K562 (cell line): Measurements from ENCODE around the gene PRR16. TPM values are rescaled to one million over a fixed set of nuclear protein-coding genes. Genes with fewer than 3 reads are reported as not detected.

ENCODE experiments used
- ATAC-seq: fragments of 200-7000 bp; cut with Tn5 transposase; 3 replicates; pipeline ENCODE4 v1.9.1; 2020; ENCODE audit warnings: moderate library complexity
- BruUV-seq: library from RNA; stranded (reverse); fragments of 400-500 nt; replicated peaks from 2 replicates; lab custom pipeline; 2021; lab: Mats Ljungman, UMichigan
- CTCF ChIA-PET: fragments of 300-600 bp; formaldehyde crosslinking; extraction: SDS; loops from one replicate; lab custom pipeline; 2021; ENCODE audit warnings: low intra/inter-chr PET ratio; lab: Yijun Ruan, JAX
- POLR2A ChIA-PET: fragments of 300-600, 350-650 bp; sonication (Branson Sonifier 250); formaldehyde crosslinking; extraction: SDS; loops from one replicate; lab custom pipeline; 2021; ENCODE audit warnings: antibody characterized with exemption, inconsistent platforms; lab: Yijun Ruan, JAX
- DNase-seq, 4 experiments: peaks; one replicate each; pipeline versions ENCODE4 v3.0.0 to v3.0.0-alpha.2; 2011 to 2018; ENCODE audit warnings: low spot score in 3 of 4, mixed read lengths in 3 of 4; ENCODE audit errors: extremely low read depth in 1 of 4
- FAIRE-seq: peaks from 2 replicates; lab custom pipeline; 2011; peaks lifted over from hg19 to GRCh38; lab: Jason Lieb, UNC
- H2AFZ ChIP-seq: 2 replicates; pipeline ENCODE4 v1.6.0; 2011; ENCODE audit warnings: low read depth, low read length, control low read depth, inconsistent platforms
- H3K27ac ChIP-seq: fragments of 200-600 bp; 3 replicates; pipeline ENCODE4 v1.8.0; 2011; ENCODE audit warnings: low read depth, mild to moderate bottlenecking, control low read depth, inconsistent platforms, low read length, moderate library complexity, mixed read lengths; ENCODE audit errors: extremely low read depth
- H3K27me3 ChIP-seq, 2 experiments: fragments of 300-600 bp in 1 of 2; 2 replicates in 1 of 2; 3 replicates in 1 of 2; pipeline versions ENCODE4 v1.6.0 to v1.8.0; 2011; ENCODE audit warnings: inconsistent platforms in 2 of 2, low read length in 2 of 2, mild to moderate bottlenecking in 1 of 2, mixed read lengths in 1 of 2, moderate library complexity in 1 of 2; ENCODE audit not compliant: control insufficient read depth in 2 of 2, insufficient read depth in 2 of 2
- H3K36me3 ChIP-seq: fragments of 300-600 bp; 3 replicates; pipeline ENCODE4 v1.8.0; 2011; ENCODE audit warnings: mild to moderate bottlenecking, low read length, inconsistent platforms; ENCODE audit not compliant: control insufficient read depth, insufficient read depth
- H3K4me1 ChIP-seq, 2 experiments: fragments of 200-600 bp in 1 of 2; replicated peaks in 1 of 2; 2 replicates in 1 of 2; 3 replicates in 1 of 2; pipeline versions ENCODE4 v1.5.1 to v1.8.0; 2011; ENCODE audit warnings: inconsistent platforms in 2 of 2, low read length in 2 of 2, mild to moderate bottlenecking in 1 of 2, mixed read lengths in 1 of 2, moderate library complexity in 1 of 2; ENCODE audit not compliant: control insufficient read depth in 2 of 2, insufficient read depth in 2 of 2
- H3K4me2 ChIP-seq: 2 replicates; pipeline ENCODE4 v1.6.1; 2011; ENCODE audit warnings: low read length, control low read depth, inconsistent platforms, mixed read lengths; ENCODE audit not compliant: insufficient read depth
- H3K4me3 ChIP-seq: fragments of 200-600 bp; sonication (generic), shearing (Covaris generic); 2 replicates; pipeline ENCODE4 v1.5.1; 2016; ENCODE audit warnings: control low read depth, inconsistent platforms
- H3K79me2 ChIP-seq: fragments of 200-600 bp; 3 replicates; pipeline ENCODE4 v1.8.0; 2011; ENCODE audit warnings: low read length, inconsistent platforms; ENCODE audit not compliant: control insufficient read depth, insufficient read depth
- H3K9ac ChIP-seq, 2 experiments: 2 replicates each; pipeline versions ENCODE4 v1.6.0 to v1.6.1; 2011; ENCODE audit warnings: low read depth in 2 of 2, low read length in 2 of 2, control low read depth in 1 of 2, inconsistent platforms in 1 of 2, mild to moderate bottlenecking in 1 of 2, mixed read lengths in 1 of 2; ENCODE audit not compliant: insufficient read depth in 1 of 2
- H3K9me1 ChIP-seq: one replicate; pipeline ENCODE4 v1.6.0; 2011; ENCODE audit warnings: inconsistent platforms, mild to moderate bottlenecking, low read length, moderate library complexity; ENCODE audit not compliant: control insufficient read depth, insufficient read depth
- H3K9me3 ChIP-seq: replicated peaks from 2 replicates; pipeline ENCODE4 v1.5.1; 2011; ENCODE audit warnings: low read depth, low read length, inconsistent platforms; ENCODE audit not compliant: control insufficient read depth, insufficient read depth
- H4K20me1 ChIP-seq: replicated peaks from 2 replicates; pipeline ENCODE4 v1.6.1; 2011; ENCODE audit warnings: low read length, inconsistent platforms, mixed read lengths; ENCODE audit not compliant: control insufficient read depth, insufficient read depth
- ATF1 ChIP-seq, 2 experiments: fragments of 450-650 bp in 1 of 2; IDR thresholded peaks; 2 replicates each; pipeline ENCODE4 v1.6.1; 2016; ENCODE audit warnings: missing compliant biosample characterization in 1 of 2, missing genetic modification characterization in 1 of 2
- FUS ChIP-seq: fragments of 200-400 bp; formaldehyde crosslinking; optimal IDR thresholded peaks from 2 replicates; pipeline ENCODE3; 2017; ENCODE audit warnings: low read depth, low read length
- HDAC1 ChIP-seq, 2 experiments: fragments of 450-650 bp; IDR thresholded peaks; 2 replicates each; pipeline ENCODE4 v1.6.1; 2016 to 2017; ENCODE audit warnings: inconsistent platforms in 1 of 2, mild to moderate bottlenecking in 1 of 2, moderate library complexity in 1 of 2
- NRF1 ChIP-seq, 2 experiments: fragments of 450-650 bp; IDR thresholded peaks in 1 of 2; conservative IDR thresholded peaks in 1 of 2; 2 replicates each; pipeline ENCODE4 v1.6.1; 2014; ENCODE audit warnings: mild to moderate bottlenecking in 2 of 2
- RBM34 ChIP-seq: fragments of 200-400 bp; formaldehyde crosslinking; IDR thresholded peaks from 2 replicates; pipeline ENCODE4 v1.6.1; 2018; ENCODE audit warnings: low read length, borderline replicate concordance; ENCODE audit not compliant: insufficient read depth
- SIN3B ChIP-seq: fragments of 450-650 bp; IDR thresholded peaks from 2 replicates; pipeline ENCODE4 v1.6.1; 2017; ENCODE audit warnings: low read depth, mild to moderate bottlenecking, moderate library complexity
- SMC3 ChIP-seq: conservative IDR thresholded peaks from 2 replicates; pipeline ENCODE4 v1.6.1; 2011; ENCODE audit warnings: low read depth, low read length, improper control_type of control experiment; ENCODE audit not compliant: insufficient read depth
- STAT5B ChIP-seq: fragments of 250-450 bp; sonication (Bioruptor Pico); IDR thresholded peaks from 2 replicates; pipeline ENCODE4 v1.8.0; 2021; ENCODE audit warnings: mild to moderate bottlenecking, inconsistent platforms
- ZNF324 ChIP-seq: fragments of 250-450 bp; sonication (Bioruptor Pico); IDR thresholded peaks from 2 replicates; pipeline ENCODE4 v1.4.0; 2020; ENCODE audit warnings: mild to moderate bottlenecking
- WGBS: fragments of 100-300 bp; shearing (Covaris generic); methylation state at CpG from one replicate; pipeline ENCODE4 v1.1.6; 2016; ENCODE audit warnings: low coverage, mixed read lengths; ENCODE audit not compliant: insufficient coverage; ENCODE audit errors: missing lambda C conversion rate; 5-methylcytosine and 5-hydroxymethylcytosine counted together
- in situ Hi-C: fragments of 300-500 bp; cut with MboI; formaldehyde crosslinking; loops from 4 replicates; pipeline ENCODE4 v1.15.0; 2018; ENCODE audit warnings: inconsistent platforms, mixed read lengths
- intact Hi-C: fragments of 100-400 bp; cut with micrococcal nuclease; formaldehyde crosslinking; loops from 2 replicates; pipeline ENCODE4 v1.14.2; 2022
- polyA plus RNA-seq, 8 experiments: library from polyadenylated mRNA; depleted of rRNA in 4 of 8; stranded (reverse) in 5 of 8; unstranded in 3 of 8; fragments of >200 nt; fragmentation: Nextera tagmentation in 2 of 8; fragmentation: Illumina TruSeq in 1 of 8; extraction: Ambion mirVana in 2 of 8; extraction: Trizol in 1 of 8; gene quantifications; 2 replicates each; pipeline versions ENCODE4 v1.2.1 to v1.2.3, GENCODE V29; 2011 to 2014; ENCODE audit warnings: inconsistent platforms in 1 of 8, missing spikeins in 1 of 8
- total RNA-seq, 7 experiments: library from RNA; depleted of rRNA in 6 of 7; stranded (reverse); fragments of >200 nt in 6 of 7; fragmentation: Illumina TruSeq in 2 of 7; extraction: Trizol in 2 of 7; gene quantifications; 2 replicates each; pipeline versions ENCODE4 v1.2.1 to v1.2.3, GENCODE V29; 2011 to 2021; ENCODE audit warnings: low replicate concordance in 1 of 7
- TF ChIP-seq, protein P1 (sequence below): fragments of 450-650 bp; IDR thresholded peaks from 2 replicates; pipeline ENCODE4 v1.6.1; 2017; ENCODE audit warnings: antibody characterized with exemption, mild to moderate bottlenecking
- TF ChIP-seq, protein P2 (sequence below): sonication (generic); formaldehyde crosslinking; IDR thresholded peaks from 2 replicates; pipeline ENCODE4 v1.5.0; 2020; ENCODE audit warnings: missing genetic modification reagents

Gene PRR16
- total and polyA plus RNA-seq, 9 of the 15 experiments (the other 6 are each of a cell fraction or from before 2014, with no cell fraction given), result 0.61 to 10.1 (median 3.3) TPM

DNA sequence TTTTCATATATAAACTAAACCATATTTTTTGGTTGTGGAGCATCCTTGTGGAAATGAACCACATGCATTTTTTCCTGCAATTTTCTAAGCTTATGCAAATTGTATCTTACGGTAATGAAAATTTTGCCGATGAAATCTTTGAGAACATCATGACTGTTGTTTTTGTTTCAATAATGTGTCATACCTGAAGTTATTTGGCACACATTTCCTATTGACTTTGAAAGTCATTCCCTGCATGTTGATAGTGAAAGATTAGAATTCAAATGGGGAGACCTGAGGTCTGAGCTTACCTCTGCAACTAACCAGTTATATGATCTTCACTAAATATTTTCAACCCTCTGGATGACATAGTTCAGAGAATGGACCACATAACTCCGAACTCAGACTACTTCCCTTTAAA, 88.5 kb downstream of the PRR16 start:
- no peaks in the 10 kb centered on the region for H4K20me1 ChIP-seq
- FAIRE-seq (no peak), DNase-seq (no peak), ATAC-seq (no peak)
- H3K79me2 ChIP-seq, result no peaks in the 10 kb centered on the region; the same call in 2 of the 3 replicates
- H3K9me3 ChIP-seq, result no peaks in the 10 kb centered on the region
- H3K27ac ChIP-seq, result no peak overlapping the region
- in situ Hi-C loops, result no loop called here
- H3K4me1 ChIP-seq, result no peaks in the 10 kb centered on the region; a peak in 2 of 5 replicates
- CTCF ChIA-PET, result no interaction called here
- no peak overlapping the region for H3K9ac ChIP-seq
- no peak overlapping the region for H3K4me2 ChIP-seq
- H3K36me3 ChIP-seq, result no peaks in the 10 kb centered on the region
- H2AFZ ChIP-seq, result no peak overlapping the region
- H3K27me3 ChIP-seq, result no peaks in the 10 kb centered on the region
- no peaks in the 10 kb centered on the region for H3K9me1 ChIP-seq
- WGBS, result 30% methylated on average over 3 of the region's 3 CpGs
- POLR2A ChIA-PET, result no interaction called here
- TF ChIP-seq ATF1 (CRISPR knock-in tag; IDR thresholded peaks at IDR 0.05), result no peak
- TF ChIP-seq ATF1 (tag; IDR thresholded peaks at IDR 0.05), result no peak
- TF ChIP-seq, protein P1, sequence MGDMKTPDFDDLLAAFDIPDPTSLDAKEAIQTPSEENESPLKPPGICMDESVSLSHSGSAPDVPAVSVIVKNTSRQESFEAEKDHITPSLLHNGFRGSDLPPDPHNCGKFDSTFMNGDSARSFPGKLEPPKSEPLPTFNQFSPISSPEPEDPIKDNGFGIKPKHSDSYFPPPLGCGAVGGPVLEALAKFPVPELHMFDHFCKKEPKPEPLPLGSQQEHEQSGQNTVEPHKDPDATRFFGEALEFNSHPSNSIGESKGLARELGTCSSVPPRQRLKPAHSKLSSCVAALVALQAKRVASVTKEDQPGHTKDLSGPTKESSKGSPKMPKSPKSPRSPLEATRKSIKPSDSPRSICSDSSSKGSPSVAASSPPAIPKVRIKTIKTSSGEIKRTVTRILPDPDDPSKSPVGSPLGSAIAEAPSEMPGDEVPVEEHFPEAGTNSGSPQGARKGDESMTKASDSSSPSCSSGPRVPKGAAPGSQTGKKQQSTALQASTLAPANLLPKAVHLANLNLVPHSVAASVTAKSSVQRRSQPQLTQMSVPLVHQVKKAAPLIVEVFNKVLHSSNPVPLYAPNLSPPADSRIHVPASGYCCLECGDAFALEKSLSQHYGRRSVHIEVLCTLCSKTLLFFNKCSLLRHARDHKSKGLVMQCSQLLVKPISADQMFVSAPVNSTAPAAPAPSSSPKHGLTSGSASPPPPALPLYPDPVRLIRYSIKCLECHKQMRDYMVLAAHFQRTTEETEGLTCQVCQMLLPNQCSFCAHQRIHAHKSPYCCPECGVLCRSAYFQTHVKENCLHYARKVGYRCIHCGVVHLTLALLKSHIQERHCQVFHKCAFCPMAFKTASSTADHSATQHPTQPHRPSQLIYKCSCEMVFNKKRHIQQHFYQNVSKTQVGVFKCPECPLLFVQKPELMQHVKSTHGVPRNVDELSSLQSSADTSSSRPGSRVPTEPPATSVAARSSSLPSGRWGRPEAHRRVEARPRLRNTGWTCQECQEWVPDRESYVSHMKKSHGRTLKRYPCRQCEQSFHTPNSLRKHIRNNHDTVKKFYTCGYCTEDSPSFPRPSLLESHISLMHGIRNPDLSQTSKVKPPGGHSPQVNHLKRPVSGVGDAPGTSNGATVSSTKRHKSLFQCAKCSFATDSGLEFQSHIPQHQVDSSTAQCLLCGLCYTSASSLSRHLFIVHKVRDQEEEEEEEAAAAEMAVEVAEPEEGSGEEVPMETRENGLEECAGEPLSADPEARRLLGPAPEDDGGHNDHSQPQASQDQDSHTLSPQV, result no peak
- TF ChIP-seq STAT5B (CRISPR knock-in tag), result no peak
- TF ChIP-seq FUS, result no peak
- TF ChIP-seq, protein P2, sequence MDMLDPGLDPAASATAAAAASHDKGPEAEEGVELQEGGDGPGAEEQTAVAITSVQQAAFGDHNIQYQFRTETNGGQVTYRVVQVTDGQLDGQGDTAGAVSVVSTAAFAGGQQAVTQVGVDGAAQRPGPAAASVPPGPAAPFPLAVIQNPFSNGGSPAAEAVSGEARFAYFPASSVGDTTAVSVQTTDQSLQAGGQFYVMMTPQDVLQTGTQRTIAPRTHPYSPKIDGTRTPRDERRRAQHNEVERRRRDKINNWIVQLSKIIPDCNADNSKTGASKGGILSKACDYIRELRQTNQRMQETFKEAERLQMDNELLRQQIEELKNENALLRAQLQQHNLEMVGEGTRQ, result no peak
- TF ChIP-seq HDAC1 (IDR thresholded peaks at IDR 0.05), result no peak
- TF ChIP-seq SIN3B, result no peak
- no peak for TF ChIP-seq NRF1 (conservative IDR thresholded peaks at IDR 0.05 in 1 of 2, IDR thresholded peaks at IDR 0.05 in 1 of 2)
- TF ChIP-seq RBM34, result no peak
- no peak for TF ChIP-seq SMC3
- TF ChIP-seq ZNF324, result no peak
- intact Hi-C loops, result no loop called here
- H3K4me3 ChIP-seq, result no peak overlapping the region
- BruUV-seq, result no TSS peak
